ENCODE data around the gene RYR3. TPM values are rescaled to one million over a fixed set of nuclear protein-coding genes. Genes with fewer than 3 reads are reported as not detected.

Gene RYR3
- total and polyA plus RNA-seq, 2 donors (not counting 1 experiment from before 2014, with no cell fraction given): not detected

- H3K4me1 ChIP-seq (ENCODE audit: control insufficient read depth in 2 of 2, insufficient read depth in 2 of 2, low read length in 2 of 2): no peaks in the 10 kb centered on the region
- POLR2A ChIA-PET: no interaction called here
- TF ChIP-seq EZH2 (IDR thresholded peaks at IDR 0.05; ENCODE audit: borderline replicate concordance, insufficient read depth, low read depth, low read length, poor library complexity, severe bottlenecking) (no peak), CTCF (IDR thresholded peaks at IDR 0.05) (no peak)
- no peaks in the 10 kb centered on the region for H3K36me3 ChIP-seq (replicated peaks in 1 of 2; ENCODE audit: control extremely low read depth in 1 of 2, control insufficient read depth in 1 of 2, extremely low read depth in 1 of 2, insufficient read depth in 2 of 2, low read length in 1 of 2)
- no peak for DNase-seq
- no peak overlapping the region for H3K27ac Mint-ChIP-seq
- H3K27me3 ChIP-seq (replicated peaks in 1 of 4; ENCODE audit: control extremely low read depth in 1 of 4, control insufficient read depth in 3 of 4, insufficient read depth in 4 of 4, low read length in 3 of 4): no peaks in the 10 kb centered on the region
- no peak overlapping the region for H3K4me2 ChIP-seq (replicated peaks; ENCODE audit: low read depth, low read length, poor library complexity, severe bottlenecking)
- no peaks in the 10 kb centered on the region for H3K79me2 ChIP-seq (ENCODE audit: control insufficient read depth, insufficient read depth, low read length)
- intact Hi-C loops (cut with micrococcal nuclease): no loop called here
- no peaks in the 10 kb centered on the region for H4K20me1 ChIP-seq (ENCODE audit: control insufficient read depth, insufficient read depth, low read length, poor library complexity, severe bottlenecking)
- no peak overlapping the region for H3K9ac ChIP-seq (ENCODE audit: low read length)
- 100% methylated on average over 3 of the region's 4 CpGs for WGBS (ENCODE audit: insufficient coverage)
- no peaks in the 10 kb centered on the region for H3K9me3 ChIP-seq (ENCODE audit: control extremely low read depth in 1 of 3, control insufficient read depth in 2 of 3, insufficient read depth in 1 of 3, low read length in 2 of 3)
- CTCF ChIA-PET: no interaction called here
- no peak overlapping the region for H3K27ac ChIP-seq (ENCODE audit: low read length in 2 of 2)
- no peak overlapping the region for H2AFZ ChIP-seq (ENCODE audit: insufficient read depth, low read depth, low read length, poor library complexity, severe bottlenecking)
- ATAC-seq (ENCODE audit: low read depth): no peak
- no peak overlapping the region for H3K4me3 Mint-ChIP-seq
- H3K9me3 Mint-ChIP-seq (ENCODE audit: insufficient read depth): no peaks in the 10 kb centered on the region
- no peaks in the 10 kb centered on the region for H3K4me1 Mint-ChIP-seq
- peaks cover 9% of the 10 kb centered on the region for H3K27me3 Mint-ChIP-seq
- no peak overlapping the region for H3K4me3 ChIP-seq (ENCODE audit: control extremely low read depth in 1 of 5, extremely low read depth in 1 of 5, insufficient read depth in 1 of 5, low read depth in 2 of 5, low read length in 4 of 5)
Measured at GRCh38 chr15:33533197-33533596, 222.4 kb downstream of the RYR3 start.

GRCh38 chr15:33534642-33535041 is 223.9 kb downstream of the RYR3 start:
- Mint-ChIP-seq H3K4me3 (no peak overlapping the region), H3K9me3 (ENCODE audit: insufficient read depth) (no peaks in the 10 kb centered on the region), H3K27ac (no peak overlapping the region), H3K27me3 (peaks cover 5% of the 10 kb centered on the region), H3K4me1 (no peaks in the 10 kb centered on the region)
- no peak overlapping the region for H3K4me2 ChIP-seq (replicated peaks; ENCODE audit: low read depth, low read length, poor library complexity, severe bottlenecking)
- H3K4me1 ChIP-seq (ENCODE audit: control insufficient read depth in 2 of 2, insufficient read depth in 2 of 2, low read length in 2 of 2): no peaks in the 10 kb centered on the region
- ATAC-seq (ENCODE audit: low read depth): no peak
- no peaks in the 10 kb centered on the region for H3K9me3 ChIP-seq (ENCODE audit: control extremely low read depth in 1 of 3, control insufficient read depth in 2 of 3, insufficient read depth in 1 of 3, low read length in 2 of 3)
- no peak overlapping the region for H3K9ac ChIP-seq (ENCODE audit: low read length)
- no peaks in the 10 kb centered on the region for H3K79me2 ChIP-seq (ENCODE audit: control insufficient read depth, insufficient read depth, low read length)
- H3K27ac ChIP-seq (ENCODE audit: low read length in 2 of 2): no peak overlapping the region
- H3K27me3 ChIP-seq (replicated peaks in 1 of 4; ENCODE audit: control extremely low read depth in 1 of 4, control insufficient read depth in 3 of 4, insufficient read depth in 4 of 4, low read length in 3 of 4): no peaks in the 10 kb centered on the region
- intact Hi-C loops (cut with micrococcal nuclease): no loop called here
- no peaks in the 10 kb centered on the region for H4K20me1 ChIP-seq (ENCODE audit: control insufficient read depth, insufficient read depth, low read length, poor library complexity, severe bottlenecking)
- H3K4me3 ChIP-seq (ENCODE audit: control extremely low read depth in 1 of 5, extremely low read depth in 1 of 5, insufficient read depth in 1 of 5, low read depth in 2 of 5, low read length in 4 of 5): no peak overlapping the region
- CTCF ChIA-PET: no interaction called here
- H3K36me3 ChIP-seq (replicated peaks in 1 of 2; ENCODE audit: control extremely low read depth in 1 of 2, control insufficient read depth in 1 of 2, extremely low read depth in 1 of 2, insufficient read depth in 2 of 2, low read length in 1 of 2): no peaks in the 10 kb centered on the region
- TF ChIP-seq EZH2 (IDR thresholded peaks at IDR 0.05; ENCODE audit: borderline replicate concordance, insufficient read depth, low read depth, low read length, poor library complexity, severe bottlenecking) (no peak), CTCF (IDR thresholded peaks at IDR 0.05) (no peak)
- 86% methylated on average over 1 of the region's 4 CpGs for WGBS (ENCODE audit: insufficient coverage)
- no peak for DNase-seq
- no peak overlapping the region for H2AFZ ChIP-seq (ENCODE audit: insufficient read depth, low read depth, low read length, poor library complexity, severe bottlenecking)
- POLR2A ChIA-PET: no interaction called here
